Measurements from ENCODE around the gene AQP6.

DNA sequence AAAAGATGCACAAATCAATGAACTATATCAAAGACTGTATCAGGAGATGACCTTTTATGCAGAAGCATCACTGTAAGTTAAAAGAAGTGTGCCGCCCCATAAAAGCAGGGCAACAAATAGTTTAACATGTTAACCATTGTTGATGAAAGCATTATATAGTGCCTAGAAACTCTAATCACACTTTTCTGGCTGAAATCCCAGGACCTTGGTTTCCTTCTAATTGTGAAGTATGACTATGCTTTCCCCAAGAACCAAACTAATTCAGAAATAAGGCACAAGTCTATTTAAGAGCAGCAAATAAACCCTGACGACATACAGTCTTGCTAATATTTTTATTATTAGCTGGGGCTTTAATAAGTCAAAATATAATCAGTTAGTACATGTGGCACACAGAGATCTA is 30.8 kb downstream of the AQP6 start:
- no peak for TF ChIP-seq POLR2A (IDR thresholded peaks at IDR 0.05)
- TF ChIP-seq, protein P1, sequence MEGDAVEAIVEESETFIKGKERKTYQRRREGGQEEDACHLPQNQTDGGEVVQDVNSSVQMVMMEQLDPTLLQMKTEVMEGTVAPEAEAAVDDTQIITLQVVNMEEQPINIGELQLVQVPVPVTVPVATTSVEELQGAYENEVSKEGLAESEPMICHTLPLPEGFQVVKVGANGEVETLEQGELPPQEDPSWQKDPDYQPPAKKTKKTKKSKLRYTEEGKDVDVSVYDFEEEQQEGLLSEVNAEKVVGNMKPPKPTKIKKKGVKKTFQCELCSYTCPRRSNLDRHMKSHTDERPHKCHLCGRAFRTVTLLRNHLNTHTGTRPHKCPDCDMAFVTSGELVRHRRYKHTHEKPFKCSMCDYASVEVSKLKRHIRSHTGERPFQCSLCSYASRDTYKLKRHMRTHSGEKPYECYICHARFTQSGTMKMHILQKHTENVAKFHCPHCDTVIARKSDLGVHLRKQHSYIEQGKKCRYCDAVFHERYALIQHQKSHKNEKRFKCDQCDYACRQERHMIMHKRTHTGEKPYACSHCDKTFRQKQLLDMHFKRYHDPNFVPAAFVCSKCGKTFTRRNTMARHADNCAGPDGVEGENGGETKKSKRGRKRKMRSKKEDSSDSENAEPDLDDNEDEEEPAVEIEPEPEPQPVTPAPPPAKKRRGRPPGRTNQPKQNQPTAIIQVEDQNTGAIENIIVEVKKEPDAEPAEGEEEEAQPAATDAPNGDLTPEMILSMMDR (IDR thresholded peaks at IDR 0.05), result no peak
- TF ChIP-seq EP300 (IDR thresholded peaks at IDR 0.05), result no peak
